Upper lobe of right lung (tissue), 1 donor: ENCODE results near the gene SH2D2A. TPM values are rescaled to one million over a fixed set of nuclear protein-coding genes. Genes with fewer than 3 reads are reported as not detected.

ENCODE experiments used
- ATAC-seq: fragments of 200-7000 bp; cut with Tn5 transposase; one replicate; pipeline ENCODE4 v1.9.1; 2020; ENCODE audit warnings: mild to moderate bottlenecking, moderate library complexity
- DNase-seq: peaks from one replicate; pipeline ENCODE4 v3.0.0-alpha.2; 2020
- H3K27ac ChIP-seq: fragments of 200-600 bp; one replicate; pipeline ENCODE4 v1.8.0; 2022
- H3K27me3 ChIP-seq: fragments of 200-600 bp; one replicate; pipeline ENCODE4 v1.8.0; 2022; ENCODE audit warnings: mild to moderate bottlenecking
- H3K36me3 ChIP-seq: fragments of 200-600 bp; one replicate; pipeline ENCODE4 v1.8.0; 2022
- H3K4me1 ChIP-seq: fragments of 200-600 bp; one replicate; pipeline ENCODE4 v1.8.0; 2022
- H3K4me3 ChIP-seq: fragments of 200-600 bp; one replicate; pipeline ENCODE4 v1.8.0; 2022; ENCODE audit warnings: mild to moderate bottlenecking
- H3K9me3 ChIP-seq: fragments of 200-600 bp; one replicate; pipeline ENCODE4 v1.8.0; 2022
- CTCF ChIP-seq: fragments of 200-600 bp; IDR thresholded peaks from one replicate; pipeline ENCODE4 v1.8.0; 2022; ENCODE audit warnings: antibody characterized with exemption
- intact Hi-C: fragments of 100-400 bp; cut with DNase I; formaldehyde crosslinking; loops from one replicate; pipeline ENCODE4 v1.11.0; 2022
- total RNA-seq: library from RNA; stranded (reverse); fragmentation: NEBNext Ultra II Directional; extraction: Animal tissue kit (Norgen Biotek cat#: 25700); gene quantifications from one replicate; pipeline ENCODE4 v1.2.1, GENCODE V29; 2021
- donor health status: DM: no; HTN: yes; CAD: no; lungs with severe emphysema.

Gene SH2D2A
- total RNA-seq, 1 donor from 2014 or later, result 3.8 TPM

- no peaks in the 10 kb centered on the region for H3K9me3 ChIP-seq
- H3K36me3 ChIP-seq, result no peaks in the 10 kb centered on the region
- H3K27ac ChIP-seq, result no peak overlapping the region
- DNase-seq (no peak), ATAC-seq (no peak)
- H3K4me3 ChIP-seq, result no peak overlapping the region
- intact Hi-C loops, result no loop called here
- peaks cover 4% of the 10 kb centered on the region for H3K4me1 ChIP-seq
- TF ChIP-seq CTCF, result no peak
- peaks cover 72% of the 10 kb centered on the region for H3K27me3 ChIP-seq
Observed at GRCh38 chr1:156847591-156848460, 31.2 kb upstream of the SH2D2A start.

- H3K4me1 ChIP-seq, result no peaks in the 10 kb centered on the region
- DNase-seq, result no peak
- intact Hi-C loops, result no loop called here
- no peak for ATAC-seq
- H3K9me3 ChIP-seq, result no peaks in the 10 kb centered on the region
- no peak overlapping the region for H3K4me3 ChIP-seq
- peaks cover 71% of the 10 kb centered on the region for H3K27me3 ChIP-seq
- H3K27ac ChIP-seq, result no peak overlapping the region
- TF ChIP-seq CTCF, result no peak
- no peaks in the 10 kb centered on the region for H3K36me3 ChIP-seq
Observed at GRCh38 chr1:156846643-156847042, 30.0 kb upstream of the SH2D2A start.

- no peaks in the 10 kb centered on the region for H3K36me3 ChIP-seq
- no peaks in the 10 kb centered on the region for H3K4me1 ChIP-seq
- no peak overlapping the region for H3K4me3 ChIP-seq
- TF ChIP-seq CTCF, result no peak
- DNase-seq, result no peak
- H3K9me3 ChIP-seq, result no peaks in the 10 kb centered on the region
- no peak for ATAC-seq
- no peak overlapping the region for H3K27ac ChIP-seq
- intact Hi-C loops, result no loop called here
- peaks cover 76% of the 10 kb centered on the region for H3K27me3 ChIP-seq
Observed at GRCh38 chr1:156845953-156846545, 29.4 kb upstream of the SH2D2A start.

GRCh38 chr1:156845055-156845952, 28.7 kb upstream of the SH2D2A start:
- Histone ChIP-seq H3K9me3 (no peaks in the 10 kb centered on the region), H3K4me3 (no peak overlapping the region), H3K36me3 (no peaks in the 10 kb centered on the region), H3K4me1 (no peaks in the 10 kb centered on the region), H3K27ac (no peak overlapping the region), H3K27me3 (peaks cover 79% of the 10 kb centered on the region)
- DNase-seq (no peak), ATAC-seq (no peak)
- no peak for TF ChIP-seq CTCF
- intact Hi-C loops, result no loop called here

GRCh38 chr1:156844638-156845037, 28.0 kb upstream of the SH2D2A start:
- no peak overlapping the region for H3K4me3 ChIP-seq
- no peak for TF ChIP-seq CTCF
- peaks cover 74% of the 10 kb centered on the region for H3K27me3 ChIP-seq
- intact Hi-C loops, result no loop called here
- H3K36me3 ChIP-seq, result no peaks in the 10 kb centered on the region
- no peaks in the 10 kb centered on the region for H3K9me3 ChIP-seq
- no peaks in the 10 kb centered on the region for H3K4me1 ChIP-seq
- H3K27ac ChIP-seq, result no peak overlapping the region
- DNase-seq (no peak), ATAC-seq (no peak)
